HCT116 (cell line): ENCODE measurements around the gene VAMP2. TPM values are rescaled to one million over a fixed set of nuclear protein-coding genes. Genes with fewer than 3 reads are reported as not detected.

Experiments
- ATAC-seq: fragments of 200-7000 bp; cut with Tn5 transposase; 2 replicates; pipeline ENCODE4 v1.9.1; 2020; ENCODE audit warnings: mild to moderate bottlenecking, moderate library complexity
- BruUV-seq: library from RNA; stranded (reverse); fragments of 400-500 nt; replicated peaks from 2 replicates; lab custom pipeline; 2021; lab: Mats Ljungman, UMichigan
- CTCF ChIA-PET: fragments of 300-600 bp; sonication (Branson Sonifier 250); formaldehyde crosslinking; loops from one replicate; lab custom pipeline; 2021; ENCODE audit warnings: antibody characterized with exemption; lab: Charles Lee
- POLR2A ChIA-PET: fragments of 300-600, 350-600 bp; sonication (Branson Sonifier 250); formaldehyde crosslinking; loops from one replicate; lab custom pipeline; 2021; ENCODE audit warnings: antibody characterized with exemption; lab: Charles Lee
- RAD21 ChIA-PET, 2 experiments: fragments of 300-600 bp; sonication (Branson Sonifier 250); formaldehyde crosslinking; loops; one replicate each; lab custom pipeline; 2023; ENCODE audit warnings: low total read pairs in 2 of 2; ENCODE audit not compliant: uncharacterized antibody in 2 of 2, unreplicated experiment in 2 of 2, low non-redundant PET in 1 of 2; lab: Charles Lee
- DNase-seq: peaks from one replicate; pipeline ENCODE4 v3.0.0-alpha.2; 2010; ENCODE audit warnings: low read depth, low spot score
- H2AFZ ChIP-seq: fragments of 200-600 bp; shearing (Covaris generic), sonication (generic); 2 replicates; pipeline ENCODE4 v1.6.1; 2017; ENCODE audit warnings: low read depth, mixed run types, mixed read lengths, antibody characterized with exemption, low read length; ENCODE audit not compliant: poor library complexity, severe bottlenecking
- H3K27ac ChIP-seq: 2 replicates; pipeline ENCODE4 v1.5.1; 2012; ENCODE audit warnings: low read depth, low read length
- H3K27me3 ChIP-seq: fragments of 200-600 bp; sonication (generic); 2 replicates; pipeline ENCODE4 v1.6.1; 2016; ENCODE audit warnings: mixed run types, low read length, mixed read lengths; ENCODE audit not compliant: insufficient read depth
- H3K36me3 ChIP-seq, 2 experiments: fragments of 200-500 bp in 1 of 2; fragments of 200-600 bp in 1 of 2; sonication (Bioruptor generic) in 1 of 2; sonication (generic) in 1 of 2; 2 replicates each; pipeline versions ENCODE4 v1.5.1 to v1.6.1; 2014 to 2016; ENCODE audit warnings: low read length in 2 of 2, inconsistent platforms in 1 of 2, mixed read lengths in 1 of 2, mixed run types in 1 of 2; ENCODE audit not compliant: insufficient read depth in 2 of 2, control insufficient read depth in 1 of 2
- H3K4me1 ChIP-seq, 2 experiments: fragments of 200-600 bp in 1 of 2; sonication (generic) in 1 of 2; 2 replicates each; pipeline versions ENCODE4 v1.5.1 to v1.6.1; 2012 to 2017; ENCODE audit warnings: low read length in 2 of 2, inconsistent platforms in 1 of 2, mild to moderate bottlenecking in 1 of 2, mixed read lengths in 1 of 2, mixed run types in 1 of 2, moderate library complexity in 1 of 2; ENCODE audit not compliant: insufficient read depth in 2 of 2, control insufficient read depth in 1 of 2
- H3K4me2 ChIP-seq: fragments of 200-600 bp; sonication (generic); 2 replicates; pipeline ENCODE4 v1.6.1; 2017; ENCODE audit warnings: mixed run types, low read length, mixed read lengths
- H3K4me3 ChIP-seq, 2 experiments: fragments of 200-600 bp in 1 of 2; sonication (generic) in 1 of 2; replicated peaks in 1 of 2; 2 replicates each; pipeline ENCODE4 v1.5.1; 2011 to 2016; ENCODE audit warnings: low read length in 2 of 2, control low read depth in 1 of 2, low read depth in 1 of 2, mild to moderate bottlenecking in 1 of 2, mixed read lengths in 1 of 2, mixed run types in 1 of 2
- H3K79me2 ChIP-seq: fragments of 200-600 bp; sonication (generic); 2 replicates; pipeline ENCODE4 v1.6.1; 2017; ENCODE audit warnings: mild to moderate bottlenecking, mixed run types, low read length, moderate library complexity, mixed read lengths; ENCODE audit not compliant: insufficient read depth
- H3K9ac ChIP-seq: fragments of 200-600 bp; sonication (generic); 2 replicates; pipeline ENCODE4 v1.6.1; 2016; ENCODE audit warnings: low read length, mixed read lengths
- H3K9me2 ChIP-seq: fragments of 200-600 bp; sonication (generic), shearing (Covaris generic); 2 replicates; pipeline ENCODE4 v1.6.1; 2017; ENCODE audit warnings: mixed run types, mild to moderate bottlenecking, moderate library complexity; ENCODE audit not compliant: insufficient read depth
- H3K9me3 ChIP-seq, 2 experiments: fragments of 200-500 bp in 1 of 2; fragments of 200-600 bp in 1 of 2; sonication (Bioruptor generic) in 1 of 2; sonication (generic) in 1 of 2; 2 replicates each; pipeline ENCODE4 v1.6.1; 2014 to 2017; ENCODE audit warnings: low read length in 2 of 2, mixed read lengths in 2 of 2, inconsistent platforms in 1 of 2, low read depth in 1 of 2, mild to moderate bottlenecking in 1 of 2, mixed run types in 1 of 2, moderate library complexity in 1 of 2; ENCODE audit not compliant: control insufficient read depth in 1 of 2, insufficient read depth in 1 of 2
- H4K20me1 ChIP-seq: fragments of 200-600 bp; sonication (generic), shearing (Covaris generic); 2 replicates; pipeline ENCODE4 v1.6.1; 2017; ENCODE audit warnings: mixed run types, mild to moderate bottlenecking, moderate library complexity; ENCODE audit not compliant: insufficient read depth
- CBX3 ChIP-seq: IDR thresholded peaks from 2 replicates; pipeline ENCODE4 v1.6.1; 2012; ENCODE audit warnings: low read depth
- CTCF ChIP-seq, 3 experiments: fragments of 200-600 bp in 1 of 3; sonication (generic) in 1 of 3; IDR thresholded peaks in 2 of 3; conservative IDR thresholded peaks in 1 of 3; 2 replicates each; pipeline ENCODE4 v1.5.1; 2012 to 2017; ENCODE audit warnings: low read depth in 2 of 3, low read length in 2 of 3, antibody characterized with exemption in 1 of 3, borderline replicate concordance in 1 of 3, control low read depth in 1 of 3, mild to moderate bottlenecking in 1 of 3, mixed read lengths in 1 of 3, mixed run types in 1 of 3, moderate library complexity in 1 of 3; ENCODE audit not compliant: insufficient read depth in 1 of 3
- EGR1 ChIP-seq: IDR thresholded peaks from 2 replicates; pipeline ENCODE4 v1.6.1; 2012; ENCODE audit warnings: low read depth
- ELF1 ChIP-seq: IDR thresholded peaks from 2 replicates; pipeline ENCODE4 v1.6.1; 2012; ENCODE audit warnings: low read depth, borderline replicate concordance
- EZH2 ChIP-seq: fragments of 200-600 bp; sonication (generic); IDR thresholded peaks from 2 replicates; pipeline ENCODE4 v1.6.1; 2017; ENCODE audit warnings: antibody characterized with exemption, mixed run types
- FOSL1 ChIP-seq: IDR thresholded peaks from 2 replicates; pipeline ENCODE4 v1.6.1; 2012; ENCODE audit warnings: low read depth
- JUND ChIP-seq: IDR thresholded peaks from 2 replicates; pipeline ENCODE4 v1.6.1; 2012
- MAX ChIP-seq: IDR thresholded peaks from 2 replicates; pipeline ENCODE4 v1.6.1; 2012
- POLR2A ChIP-seq: IDR thresholded peaks from 2 replicates; pipeline ENCODE4 v1.7.0; 2011; ENCODE audit warnings: borderline replicate concordance; ENCODE audit not compliant: insufficient read depth, insufficient read length; ENCODE audit errors: extremely low read depth
- POLR2AphosphoS5 ChIP-seq: IDR thresholded peaks from 2 replicates; pipeline ENCODE4 v1.6.1; 2011; ENCODE audit warnings: mild to moderate bottlenecking, low read depth, low read length, moderate library complexity
- SIN3A ChIP-seq: IDR thresholded peaks from 2 replicates; pipeline ENCODE4 v1.6.1; 2012; ENCODE audit warnings: low read depth
- SRF ChIP-seq: IDR thresholded peaks from 2 replicates; pipeline ENCODE4 v1.6.1; 2012; ENCODE audit warnings: low read depth
- TCF7L2 ChIP-seq: IDR thresholded peaks from 2 replicates; pipeline ENCODE4 v1.7.0; 2011; ENCODE audit warnings: borderline replicate concordance, inconsistent platforms; ENCODE audit not compliant: insufficient read depth, insufficient read length; ENCODE audit errors: extremely low read depth
- YY1 ChIP-seq: IDR thresholded peaks from 2 replicates; pipeline ENCODE4 v1.6.1; 2011; ENCODE audit warnings: low read length, low read depth, moderate library complexity, mild to moderate bottlenecking; ENCODE audit not compliant: insufficient replicate concordance; ENCODE audit errors: extremely low read depth
- intact Hi-C: fragments of 100-400 bp; cut with micrococcal nuclease; formaldehyde crosslinking; loops from 2 replicates; pipeline ENCODE4 v1.10.0; 2022
- total RNA-seq: library from RNA; stranded (reverse); gene quantifications from one replicate; pipeline ENCODE4 v1.2.1, GENCODE V29; 2021; ENCODE audit not compliant: unreplicated experiment

VAMP2 gene
- total RNA-seq, 1 experiment from 2014 or later: 35.9 TPM

- no peak for ATAC-seq
- BruUV-seq: no TSS peak
- no peak overlapping the region for H3K4me3 ChIP-seq
- no peak for TF ChIP-seq EGR1
- TF ChIP-seq FOSL1: no peak
- TF ChIP-seq TCF7L2: no peak
- TF ChIP-seq ELF1: no peak
- TF ChIP-seq EZH2: no peak
- TF ChIP-seq CTCF (IDR thresholded peaks at IDR 0.05 in 2 of 3, conservative IDR thresholded peaks at IDR 0.05 in 1 of 3; ENCODE audit: borderline replicate concordance in 1 of 3, insufficient read depth in 1 of 3, low read depth in 2 of 3, low read length in 2 of 3): no peak
- no peak for TF ChIP-seq CBX3
- TF ChIP-seq MAX: no peak
- TF ChIP-seq SRF: no peak
- TF ChIP-seq JUND: no peak
- no peak for TF ChIP-seq SIN3A
- TF ChIP-seq YY1: no peak
- TF ChIP-seq POLR2AphosphoS5: no peak
- TF ChIP-seq POLR2A: no peak
- TF ChIP-seq, all 23 proteins: peak for 0
- Histone ChIP-seq H3K79me2 (peaks cover 48% of the 10 kb centered on the region), H3K9ac (peak overlapping the region; percentile 4; the same call in 1 of the 2 replicates), H3K4me1 (peaks cover 48 to 86% of the 10 kb centered on the region in 2 experiments), H3K9me3 (no peaks in the 10 kb centered on the region), H3K36me3 (peaks cover 4 to 13% of the 10 kb centered on the region in 2 experiments; a peak in 3 of 4 replicates), H3K27me3 (no peaks in the 10 kb centered on the region), H2AFZ (no peak overlapping the region), H3K4me2 (no peak overlapping the region), H3K9me2 (no peaks in the 10 kb centered on the region), H3K27ac (peak overlapping the region; percentile 12), H4K20me1 (no peaks in the 10 kb centered on the region)
- ChIA-PET POLR2A (interaction anchor here (9.4 kb wide), 1 partner anchor 13 kb away, joined by 95 read pairs; no protein-coding TSS in a partner anchor), CTCF (no interaction called here), RAD21 (interaction anchor here in 1 of 2 experiments (0.7 kb wide), 1 partner anchor 276 kb away, joined by 5 read pairs; no protein-coding TSS in a partner anchor)
- intact Hi-C loops: no loop called here
- DNase-seq: no peak
Observed at GRCh38 chr17:8159459-8160223, 3.1 kb downstream of the VAMP2 start.
